AG04449 (cell line): ENCODE measurements around the gene PRKG1.

ENCODE experiments used
- CTCF ChIA-PET: fragments of 350-600 bp; formaldehyde crosslinking; extraction: SDS; loops from one replicate; lab custom pipeline; 2021; ENCODE audit warnings: antibody characterized with exemption; lab: Yijun Ruan, JAX
- POLR2A ChIA-PET: fragments of 400-600, 350-600 bp; formaldehyde crosslinking; extraction: SDS; loops from one replicate; lab custom pipeline; 2020; ENCODE audit warnings: antibody characterized with exemption, inconsistent platforms; lab: Yijun Ruan, JAX
- DNase-seq: peaks from one replicate; pipeline ENCODE4 v3.0.0-alpha.2; 2010; ENCODE audit warnings: low read depth, low spot score
- H3K4me3 ChIP-seq: 2 replicates; pipeline ENCODE4 v1.5.1; 2011; ENCODE audit warnings: low read depth, mild to moderate bottlenecking, control low read depth, low read length
- TF ChIP-seq, protein P1 (sequence below): IDR thresholded peaks from one replicate; pipeline ENCODE4 v1.5.1; 2011; ENCODE audit warnings: mild to moderate bottlenecking, moderate library complexity, low read length, control low read depth, inconsistent platforms; ENCODE audit not compliant: insufficient read depth; ENCODE audit errors: missing control alignments

Gene PRKG1

DNA sequence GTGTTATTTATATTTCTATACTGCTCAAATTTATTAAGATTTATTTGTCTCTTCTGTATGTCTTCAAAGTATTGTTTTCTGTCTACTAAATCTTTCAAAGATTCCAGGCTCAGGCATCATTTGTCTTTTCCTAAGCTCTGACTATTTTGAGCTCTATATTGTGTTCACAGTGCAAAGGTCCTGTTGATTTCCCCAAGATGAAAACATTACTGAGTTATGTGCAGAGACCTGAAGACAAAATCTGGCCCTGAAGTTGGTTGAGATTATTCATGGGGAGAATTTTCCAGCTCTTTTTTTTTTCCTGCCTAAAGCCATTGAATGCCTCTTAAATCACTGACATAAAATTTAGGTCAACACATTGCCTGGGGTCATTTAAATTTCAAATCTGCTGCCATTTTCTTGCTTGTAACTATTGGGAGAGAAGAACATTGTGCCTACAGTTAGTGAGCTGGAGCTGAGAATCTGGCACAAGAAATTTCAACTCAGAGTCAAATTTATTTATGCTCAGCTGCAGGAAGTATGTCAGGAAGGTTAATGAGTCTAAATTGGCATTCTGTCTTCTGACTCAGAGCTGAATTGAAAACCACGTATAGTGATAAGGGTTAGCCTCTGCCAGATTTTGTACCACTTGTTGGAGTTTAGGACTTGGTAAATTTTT is 593.5 kb downstream of the PRKG1 start:
- ChIA-PET POLR2A (interaction anchor here (0.6 to 1.0 kb wide), 2 partner anchors 8 to 21 kb away, joined by 3 to 4 read pairs; no protein-coding TSS in a partner anchor), CTCF (interaction anchor here (0.6 to 1.3 kb wide), 2 partner anchors 70 to 292 kb away, joined by 3 read pairs; no protein-coding TSS in a partner anchor)
- no peak overlapping the region for H3K4me3 ChIP-seq
- no peak for DNase-seq
- TF ChIP-seq, protein P1, sequence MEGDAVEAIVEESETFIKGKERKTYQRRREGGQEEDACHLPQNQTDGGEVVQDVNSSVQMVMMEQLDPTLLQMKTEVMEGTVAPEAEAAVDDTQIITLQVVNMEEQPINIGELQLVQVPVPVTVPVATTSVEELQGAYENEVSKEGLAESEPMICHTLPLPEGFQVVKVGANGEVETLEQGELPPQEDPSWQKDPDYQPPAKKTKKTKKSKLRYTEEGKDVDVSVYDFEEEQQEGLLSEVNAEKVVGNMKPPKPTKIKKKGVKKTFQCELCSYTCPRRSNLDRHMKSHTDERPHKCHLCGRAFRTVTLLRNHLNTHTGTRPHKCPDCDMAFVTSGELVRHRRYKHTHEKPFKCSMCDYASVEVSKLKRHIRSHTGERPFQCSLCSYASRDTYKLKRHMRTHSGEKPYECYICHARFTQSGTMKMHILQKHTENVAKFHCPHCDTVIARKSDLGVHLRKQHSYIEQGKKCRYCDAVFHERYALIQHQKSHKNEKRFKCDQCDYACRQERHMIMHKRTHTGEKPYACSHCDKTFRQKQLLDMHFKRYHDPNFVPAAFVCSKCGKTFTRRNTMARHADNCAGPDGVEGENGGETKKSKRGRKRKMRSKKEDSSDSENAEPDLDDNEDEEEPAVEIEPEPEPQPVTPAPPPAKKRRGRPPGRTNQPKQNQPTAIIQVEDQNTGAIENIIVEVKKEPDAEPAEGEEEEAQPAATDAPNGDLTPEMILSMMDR, result no peak

DNA sequence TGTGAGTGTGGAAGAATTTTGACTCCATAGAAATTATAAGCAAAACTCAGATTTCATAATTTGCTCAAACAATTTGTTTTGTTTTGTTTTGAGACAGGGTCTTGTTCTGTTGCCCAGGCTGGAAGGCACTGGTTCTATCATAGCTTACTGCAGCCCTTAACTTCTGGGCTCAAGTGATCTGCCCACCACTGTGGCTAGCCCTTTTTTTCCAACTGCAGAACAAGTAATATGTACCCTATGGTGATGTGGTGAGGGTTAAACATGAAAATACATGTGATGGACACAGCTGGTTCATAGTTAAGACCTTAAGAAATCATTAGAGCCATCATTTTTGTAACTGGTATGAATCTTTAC is 594.0 kb downstream of the PRKG1 start:
- no peak overlapping the region for H3K4me3 ChIP-seq
- TF ChIP-seq, protein P1, result no peak
- no peak for DNase-seq
- CTCF ChIA-PET, result interaction anchor here (0.6 to 1.3 kb wide), 2 partner anchors 70 to 292 kb away, joined by 3 read pairs; no protein-coding TSS in a partner anchor
- POLR2A ChIA-PET, result interaction anchor here (0.6 to 1.0 kb wide), 2 partner anchors 9 to 20 kb away, joined by 3 to 4 read pairs; no protein-coding TSS in a partner anchor

DNA sequence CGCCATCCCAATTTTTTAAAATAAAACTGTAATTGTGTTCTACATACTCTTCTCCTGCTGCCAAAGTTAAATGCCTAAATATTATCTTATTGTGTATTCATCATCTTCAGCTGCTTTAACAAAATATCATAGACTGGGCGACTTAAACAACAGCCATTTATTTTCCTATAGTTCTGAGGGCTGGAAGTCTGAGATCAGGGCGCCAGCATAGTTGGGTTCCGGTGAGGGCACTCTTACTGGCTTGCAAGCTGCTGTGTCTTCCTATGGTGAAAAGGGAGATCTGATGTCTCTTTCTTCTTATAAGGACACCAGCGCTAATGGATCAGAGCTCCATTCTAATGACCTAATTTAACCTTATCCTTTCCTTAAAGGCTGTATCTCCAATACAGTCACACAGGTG is 594.8 kb downstream of the PRKG1 start:
- DNase-seq, result no peak
- POLR2A ChIA-PET, result no interaction called here
- CTCF ChIA-PET, result no interaction called here
- H3K4me3 ChIP-seq, result no peak overlapping the region
- TF ChIP-seq, protein P1, result no peak

DNA sequence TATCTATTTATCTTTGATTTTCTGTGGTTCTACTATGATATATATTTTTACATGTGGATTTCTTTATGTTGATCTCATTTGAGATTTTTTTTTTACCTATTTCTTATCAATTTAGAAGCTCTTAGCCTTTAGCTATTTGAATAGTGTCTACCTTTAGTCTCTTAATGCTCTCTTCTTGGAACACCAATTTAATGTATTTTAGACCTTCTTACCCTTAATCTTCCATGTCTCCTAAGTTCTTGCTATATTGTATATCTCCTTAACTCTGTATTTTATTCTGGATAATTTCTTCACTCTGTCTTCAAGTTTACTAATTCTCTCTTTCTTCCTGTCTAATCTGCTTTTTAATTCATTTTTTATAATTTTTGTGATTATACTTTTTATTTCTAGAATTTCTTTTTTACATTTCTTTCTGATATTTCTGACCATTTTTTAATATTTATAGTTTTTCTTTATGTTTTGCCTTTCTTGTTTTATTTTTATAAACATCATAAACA is 597.8 kb downstream of the PRKG1 start:
- ChIA-PET CTCF (no interaction called here), POLR2A (no interaction called here)
- no peak overlapping the region for H3K4me3 ChIP-seq
- no peak for DNase-seq
- TF ChIP-seq, protein P1, result no peak

DNA sequence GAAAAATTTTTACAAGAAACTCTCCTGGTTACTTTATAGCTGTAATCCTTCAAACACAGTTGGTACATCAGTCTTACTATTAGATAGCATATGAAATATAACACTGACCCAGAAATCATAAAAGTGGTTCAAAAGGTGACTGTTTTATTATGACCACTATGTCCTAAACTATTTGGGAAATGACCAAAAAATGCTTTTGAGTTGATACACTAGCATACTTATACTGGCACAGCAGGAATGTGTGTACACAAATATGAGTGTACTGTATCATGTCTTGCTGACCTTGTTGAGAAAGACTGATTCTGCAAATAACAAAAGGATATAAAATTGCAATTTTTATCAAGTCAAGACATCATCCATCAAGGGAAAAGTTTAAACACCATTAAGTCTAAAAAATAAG is 600.8 kb downstream of the PRKG1 start:
- no peak for DNase-seq
- ChIA-PET POLR2A (no interaction called here), CTCF (no interaction called here)
- TF ChIP-seq, protein P1, result no peak
- no peak overlapping the region for H3K4me3 ChIP-seq

DNA sequence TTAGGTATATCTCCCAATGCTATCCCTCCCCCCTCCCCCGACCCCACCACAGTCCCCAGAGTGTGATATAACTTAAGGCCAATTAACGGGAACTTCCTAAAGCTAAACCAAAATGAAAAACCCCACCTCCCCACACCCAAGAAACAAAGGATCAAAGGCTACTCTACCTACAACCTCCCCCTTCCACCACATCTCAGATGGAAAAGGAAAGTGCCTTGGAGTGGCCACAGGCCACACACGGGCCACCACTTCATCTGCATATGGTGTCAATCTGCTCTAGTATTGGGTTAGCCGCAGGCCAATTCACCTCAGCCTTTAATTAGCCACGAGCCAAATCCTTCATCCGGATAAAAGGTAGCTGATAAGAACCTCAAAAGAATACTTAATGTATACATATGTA is 605.6 kb downstream of the PRKG1 start:
- CTCF ChIA-PET, result no interaction called here
- no peak overlapping the region for H3K4me3 ChIP-seq
- POLR2A ChIA-PET, result no interaction called here

More for the DNA sequence above, 605.6 kb downstream of the PRKG1 start:
- TF ChIP-seq, protein P1, result no peak
- DNase-seq, result no peak
